A549 treated with DMSO at 1 μM for 4 hours (cell line): Measurements from ENCODE around the gene OR10X1. TPM values are rescaled to one million over a fixed set of nuclear protein-coding genes. Genes with fewer than 3 reads are reported as not detected.

Source experiments
- total RNA-seq: library from RNA; stranded (reverse); fragments of 200-300 nt; extraction: Qiagen RNA extraction; gene quantifications from 5 replicates; pipeline ENCODE4 v1.2.3, GENCODE V29; 2022; ENCODE audit warnings: low read depth

Gene OR10X1, protein sequence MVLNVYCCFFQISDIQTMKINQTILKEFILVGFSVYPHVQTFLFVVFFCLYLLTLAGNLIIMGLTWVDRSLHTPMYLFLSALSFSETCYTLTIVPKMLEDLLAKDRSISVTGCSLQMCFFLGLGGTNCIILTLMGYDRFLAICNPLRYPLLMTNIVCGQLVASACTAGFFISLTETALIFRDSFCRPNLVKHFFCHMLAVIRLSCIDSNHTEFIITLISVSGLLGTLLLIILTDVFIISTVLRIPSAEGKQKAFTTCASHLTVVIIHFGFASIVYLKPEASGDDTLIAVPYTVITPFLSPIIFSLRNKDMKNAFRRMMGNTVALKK
- total RNA-seq = not detected in 5 replicates

DNA sequence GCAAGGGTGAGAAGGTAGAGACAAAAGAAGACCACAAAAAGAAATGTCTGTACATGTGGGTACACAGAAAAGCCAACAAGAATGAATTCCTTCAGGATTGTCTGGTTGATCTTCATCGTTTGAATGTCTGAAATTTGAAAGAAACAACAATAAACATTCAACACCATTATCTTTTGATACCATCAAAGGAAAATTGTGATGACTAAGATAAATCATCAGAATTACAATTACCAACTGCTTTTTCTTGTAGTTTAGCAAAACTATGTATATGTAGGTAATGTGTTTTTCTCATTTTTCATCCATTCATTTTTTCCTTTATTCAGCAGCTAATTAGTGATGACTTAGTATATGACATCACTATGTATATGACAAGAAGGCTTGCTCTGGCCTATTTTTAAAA is at the start of gene OR10X1:
Gene OR10X1, minus strand, starts transcription at position 167 of the 400 bp plus-strand sequence. Its CDS starts 0 bp downstream, at position 167.

DNA sequence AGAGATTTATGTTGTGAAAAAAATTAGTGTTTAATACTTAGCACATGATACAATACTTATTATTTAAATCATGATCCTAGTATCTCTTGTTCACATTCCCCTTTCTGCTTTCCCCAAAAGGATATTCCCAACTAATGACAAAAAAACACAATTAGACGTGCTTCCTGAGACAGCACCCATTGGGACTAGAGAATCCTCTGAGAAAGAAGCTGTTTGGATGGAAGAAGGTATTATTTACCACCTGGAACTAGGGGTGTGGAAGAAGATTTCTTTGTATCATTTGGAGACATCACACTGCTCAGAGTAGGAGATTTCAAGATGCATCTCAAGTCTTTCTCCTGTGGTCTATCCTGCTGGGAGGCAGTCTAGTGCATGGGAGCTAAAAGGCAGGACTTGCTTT is 25.3 kb upstream of the OR10X1 start, which contains the start of gene OR10Z1:
Gene OR10Z1, plus strand, starts transcription at position 301 of the 400 bp plus-strand sequence. CDS start 1,171 bp downstream, outside the sequence.

DNA sequence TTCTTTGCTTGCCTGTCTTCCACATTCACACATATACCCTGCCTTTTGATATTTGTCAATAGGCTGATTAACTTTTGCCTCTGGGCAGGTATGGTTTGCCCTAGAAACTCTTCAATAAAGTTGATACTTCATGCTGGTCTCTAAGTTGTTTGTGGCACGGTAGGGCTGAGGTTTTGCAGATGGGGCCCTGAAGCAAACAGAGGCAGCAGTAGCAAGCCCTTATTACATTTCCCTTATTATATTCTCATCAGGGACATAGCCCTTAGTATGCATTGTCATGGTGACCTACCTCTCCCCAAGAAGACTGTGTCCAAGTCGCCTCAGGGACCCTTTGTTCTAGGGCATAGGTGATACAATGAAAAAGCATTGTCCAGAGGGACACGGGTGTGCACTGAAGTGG is 9.2 kb downstream of the OR10X1 start, which contains the start of gene OR6P1:
Gene OR6P1, minus strand, starts transcription at position 101 of the 400 bp plus-strand sequence. CDS start 6,976 bp downstream, outside the sequence.

DNA sequence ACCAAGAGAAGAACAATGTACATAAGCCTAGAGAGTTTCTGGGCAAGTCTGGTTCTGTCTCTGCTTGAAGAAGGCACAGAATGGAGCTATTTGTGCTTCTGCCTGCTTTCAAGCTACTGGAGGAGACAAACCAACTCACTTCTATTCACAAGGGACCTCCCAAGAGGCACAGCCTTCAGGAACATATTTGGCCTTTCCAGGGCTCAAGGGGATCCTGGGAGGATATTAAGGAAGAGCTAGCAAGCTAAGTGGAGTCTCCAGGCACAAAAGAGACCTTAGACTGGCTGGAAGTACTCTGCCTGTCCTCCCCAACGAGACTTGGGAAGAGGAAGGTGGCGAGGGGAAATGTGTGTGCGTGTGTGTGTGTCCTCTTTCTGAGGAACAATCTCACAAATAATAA is 25.3 kb downstream of the OR10X1 start, which contains the start of gene OR6Y1:
Gene OR6Y1, minus strand, starts transcription at position 54 of the 400 bp plus-strand sequence. CDS start 6,300 bp downstream, outside the sequence.

Other genes with a start within 250 kb of the OR10X1 start
- not detected in 5 replicates for gene CD1B, start 248.4 kb downstream of the OR10X1 start, total RNA-seq
- not detected in 5 replicates for gene CD1E, start 226.0 kb downstream of the OR10X1 start, total RNA-seq
- gene OR10T2, start 180.4 kb downstream of the OR10X1 start, total RNA-seq = not detected in 5 replicates
- not detected in 5 replicates for gene OR10K2, start 153.7 kb downstream of the OR10X1 start, total RNA-seq
- not detected in 5 replicates for gene OR10K1, start 118.1 kb downstream of the OR10X1 start, total RNA-seq
- not detected in 5 replicates for gene OR10R2, start 107.7 kb downstream of the OR10X1 start, total RNA-seq
- gene OR6Y1, start 25.5 kb downstream of the OR10X1 start, total RNA-seq = not detected in 5 replicates
- gene OR6P1, start 9.3 kb downstream of the OR10X1 start, total RNA-seq = not detected in 5 replicates
- not detected in 5 replicates for gene OR10Z1, start 25.4 kb upstream of the OR10X1 start, total RNA-seq
- not detected in 5 replicates for gene SPTA1, start 106.8 kb upstream of the OR10X1 start, total RNA-seq
- not detected in 5 replicates for gene OR6K2, start 120.8 kb upstream of the OR10X1 start, total RNA-seq
- not detected in 5 replicates for gene OR6K3, start 140.8 kb upstream of the OR10X1 start, total RNA-seq
- not detected in 5 replicates for gene OR6K6, start 174.8 kb upstream of the OR10X1 start, total RNA-seq
- gene OR6N1, start 192.3 kb upstream of the OR10X1 start, total RNA-seq = not detected in 5 replicates
- not detected in 5 replicates for gene OR6N2, start 201.3 kb upstream of the OR10X1 start, total RNA-seq